ENCODE measurements around the gene SMIM29. TPM values are rescaled to one million over a fixed set of nuclear protein-coding genes. Genes with fewer than 3 reads are reported as not detected.

SMIM29 gene
- total RNA-seq, 1 experiment from 2014 or later, result 5.4 TPM

- peaks cover 9 to 42% (median 28%) of the 10 kb centered on the region in 3 experiments; a peak in 6 of 7 replicates for H3K36me3 Mint-ChIP-seq (ENCODE audit: insufficient read depth in 1 of 3, low read depth in 3 of 3)
- Histone ChIP-seq H2AFZ (ENCODE audit: low read length) (no peak overlapping the region), H3K79me1 (ENCODE audit: insufficient read depth, low read depth, low read length, poor library complexity, severe bottlenecking) (no peaks in the 10 kb centered on the region), H4K20me1 (ENCODE audit: control insufficient read depth, insufficient read depth, insufficient read length) (no peaks in the 10 kb centered on the region), H4K5ac (ENCODE audit: insufficient read length, low read depth, low read length) (no peak overlapping the region), H3K56ac (ENCODE audit: insufficient read length, low read depth, low read length) (no peak overlapping the region), H3K23me2 (ENCODE audit: insufficient read length, low read depth, low read length, poor library complexity, severe bottlenecking) (no peaks in the 10 kb centered on the region), H2BK20ac (ENCODE audit: low read depth, low read length, poor library complexity, severe bottlenecking) (no peak overlapping the region), H3K9me3 (ENCODE audit: control insufficient read depth, low read depth, low read length) (no peaks in the 10 kb centered on the region), H2BK120ac (ENCODE audit: low read depth, low read length, poor library complexity, severe bottlenecking) (no peak overlapping the region), H3K23ac (ENCODE audit: insufficient read length, low read depth, low read length) (no peak overlapping the region), H3K27me3 (ENCODE audit: insufficient read depth, low read length) (no peaks in the 10 kb centered on the region), H2BK5ac (ENCODE audit: insufficient read length, low read length) (no peak overlapping the region), H4K91ac (ENCODE audit: insufficient read length, low read depth, low read length) (no peak overlapping the region), H3K4me1 (ENCODE audit: insufficient read depth, low read length) (no peaks in the 10 kb centered on the region), H3K9ac (ENCODE audit: extremely low read depth, insufficient read length, low read length) (no peak overlapping the region), H2BK15ac (ENCODE audit: low read depth, low read length) (no peak overlapping the region), H4K8ac (replicated peaks; ENCODE audit: insufficient read length, low read depth, low read length) (no peak overlapping the region), H3T11ph (ENCODE audit: low read length) (no peak overlapping the region), H3K79me2 (ENCODE audit: insufficient read depth, low read length) (no peaks in the 10 kb centered on the region), H3K4me2 (ENCODE audit: insufficient read depth, insufficient read length, low read length) (no peak overlapping the region), H3K14ac (ENCODE audit: insufficient read depth, low read length) (no peak overlapping the region), H3K4ac (ENCODE audit: low read depth, low read length) (no peak overlapping the region), H2BK12ac (ENCODE audit: insufficient read length, low read depth, low read length) (no peak overlapping the region), H2AK5ac (ENCODE audit: insufficient read length, low read length) (no peak overlapping the region), H3K18ac (ENCODE audit: insufficient read length, low read depth, low read length) (no peak overlapping the region), H3K27ac (ENCODE audit: insufficient read length, low read depth, low read length) (no peak overlapping the region)
- DNase-seq, result no peak
- H3K27me3 Mint-ChIP-seq (ENCODE audit: low read depth), result no peaks in the 10 kb centered on the region; the same call in 1 of the 2 replicates
- no CpG with 5 or more reads among the region's 5 CpGs for WGBS (ENCODE audit: extremely low coverage, insufficient read length, low lambda C conversion rate)
- H3K4me1 Mint-ChIP-seq, result no peaks in the 10 kb centered on the region
- H3K4me3 Mint-ChIP-seq, result no peak overlapping the region
- H3K9me3 Mint-ChIP-seq, result no peaks in the 10 kb centered on the region
- 0 out of 7 replicates have a peak overlapping the region, but pooled peaks of 1 of the 3 experiments have one; percentile 29 for H3K27ac Mint-ChIP-seq
- TF ChIP-seq CTCF (conservative IDR thresholded peaks at IDR 0.05), result no peak
Observed at GRCh38 chr6:34288581-34288980, 39.8 kb upstream of the SMIM29 start.
